SK-N-SH (cell line): ENCODE measurements around the gene P3H3.

ENCODE experiments used
- EZH2phosphoT487 ChIP-seq: fragments of 200-600 bp; sonication (generic); IDR thresholded peaks from 2 replicates; pipeline ENCODE4 v1.6.1; 2017; ENCODE audit warnings: low read depth, mixed run types, mild to moderate bottlenecking, antibody characterized with exemption, moderate library complexity, borderline replicate concordance
- GABPA ChIP-seq: IDR thresholded peaks from 2 replicates; pipeline ENCODE4 v1.4.0; 2012; ENCODE audit warnings: low read depth, mild to moderate bottlenecking
- JUND ChIP-seq: IDR thresholded peaks from 2 replicates; pipeline ENCODE4 v1.4.0; 2012
- POLR2AphosphoS5 ChIP-seq: IDR thresholded peaks from 2 replicates; pipeline ENCODE4 v1.6.1; 2012; ENCODE audit warnings: low read depth, low read length
- RAD21 ChIP-seq: IDR thresholded peaks from 2 replicates; pipeline ENCODE4 v1.6.1; 2012; ENCODE audit warnings: mild to moderate bottlenecking, low read length
- SMC3 ChIP-seq: IDR thresholded peaks from 2 replicates; pipeline ENCODE4 v1.6.1; 2012; ENCODE audit warnings: low read depth, low read length, improper control_type of control experiment
- TCF12 ChIP-seq: IDR thresholded peaks from 2 replicates; pipeline ENCODE4 v1.4.0; 2012
- TF ChIP-seq, protein P1 (sequence below): fragments of 200-600 bp; sonication (generic); IDR thresholded peaks from 2 replicates; pipeline ENCODE4 v1.6.1; 2017; ENCODE audit warnings: antibody characterized with exemption, mild to moderate bottlenecking, moderate library complexity
- TF ChIP-seq, protein P2 (sequence below): IDR thresholded peaks from 2 replicates; pipeline ENCODE4; 2012
- TF ChIP-seq, protein P3 (sequence below): fragments of 150-350 bp; IDR thresholded peaks from 2 replicates; pipeline ENCODE4 v1.6.1; 2017; ENCODE audit warnings: antibody characterized with exemption, low read length, low read depth, borderline replicate concordance

DNA sequence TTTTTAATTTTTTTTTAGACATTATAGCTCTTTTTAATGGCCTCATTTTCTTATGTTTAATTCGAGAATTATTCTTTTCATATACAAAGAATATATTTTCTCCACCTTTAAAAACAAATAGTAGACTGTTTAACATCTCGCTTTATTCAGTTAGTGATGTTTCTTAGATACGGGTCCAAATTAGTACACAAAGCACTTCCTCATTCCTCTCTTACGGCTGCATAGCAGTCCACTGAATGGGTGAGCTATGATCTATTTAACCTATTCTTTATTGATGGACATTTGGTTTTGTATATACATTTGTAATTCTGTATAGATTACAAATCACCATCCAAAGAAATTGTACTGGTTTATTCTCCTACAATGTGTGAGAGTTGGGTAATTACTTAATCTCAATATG is 14.8 kb upstream of the P3H3 start:
- TF ChIP-seq, protein P1, sequence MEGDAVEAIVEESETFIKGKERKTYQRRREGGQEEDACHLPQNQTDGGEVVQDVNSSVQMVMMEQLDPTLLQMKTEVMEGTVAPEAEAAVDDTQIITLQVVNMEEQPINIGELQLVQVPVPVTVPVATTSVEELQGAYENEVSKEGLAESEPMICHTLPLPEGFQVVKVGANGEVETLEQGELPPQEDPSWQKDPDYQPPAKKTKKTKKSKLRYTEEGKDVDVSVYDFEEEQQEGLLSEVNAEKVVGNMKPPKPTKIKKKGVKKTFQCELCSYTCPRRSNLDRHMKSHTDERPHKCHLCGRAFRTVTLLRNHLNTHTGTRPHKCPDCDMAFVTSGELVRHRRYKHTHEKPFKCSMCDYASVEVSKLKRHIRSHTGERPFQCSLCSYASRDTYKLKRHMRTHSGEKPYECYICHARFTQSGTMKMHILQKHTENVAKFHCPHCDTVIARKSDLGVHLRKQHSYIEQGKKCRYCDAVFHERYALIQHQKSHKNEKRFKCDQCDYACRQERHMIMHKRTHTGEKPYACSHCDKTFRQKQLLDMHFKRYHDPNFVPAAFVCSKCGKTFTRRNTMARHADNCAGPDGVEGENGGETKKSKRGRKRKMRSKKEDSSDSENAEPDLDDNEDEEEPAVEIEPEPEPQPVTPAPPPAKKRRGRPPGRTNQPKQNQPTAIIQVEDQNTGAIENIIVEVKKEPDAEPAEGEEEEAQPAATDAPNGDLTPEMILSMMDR: no peak
- TF ChIP-seq RAD21: no peak
- TF ChIP-seq, protein P2, sequence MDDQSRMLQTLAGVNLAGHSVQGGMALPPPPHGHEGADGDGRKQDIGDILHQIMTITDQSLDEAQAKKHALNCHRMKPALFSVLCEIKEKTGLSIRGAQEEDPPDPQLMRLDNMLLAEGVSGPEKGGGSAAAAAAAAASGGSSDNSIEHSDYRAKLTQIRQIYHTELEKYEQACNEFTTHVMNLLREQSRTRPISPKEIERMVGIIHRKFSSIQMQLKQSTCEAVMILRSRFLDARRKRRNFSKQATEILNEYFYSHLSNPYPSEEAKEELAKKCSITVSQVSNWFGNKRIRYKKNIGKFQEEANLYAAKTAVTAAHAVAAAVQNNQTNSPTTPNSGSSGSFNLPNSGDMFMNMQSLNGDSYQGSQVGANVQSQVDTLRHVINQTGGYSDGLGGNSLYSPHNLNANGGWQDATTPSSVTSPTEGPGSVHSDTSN: no peak
- no peak for TF ChIP-seq POLR2AphosphoS5
- TF ChIP-seq SMC3: no peak
- TF ChIP-seq GABPA: no peak
- TF ChIP-seq TCF12: no peak
- TF ChIP-seq, protein P3, sequence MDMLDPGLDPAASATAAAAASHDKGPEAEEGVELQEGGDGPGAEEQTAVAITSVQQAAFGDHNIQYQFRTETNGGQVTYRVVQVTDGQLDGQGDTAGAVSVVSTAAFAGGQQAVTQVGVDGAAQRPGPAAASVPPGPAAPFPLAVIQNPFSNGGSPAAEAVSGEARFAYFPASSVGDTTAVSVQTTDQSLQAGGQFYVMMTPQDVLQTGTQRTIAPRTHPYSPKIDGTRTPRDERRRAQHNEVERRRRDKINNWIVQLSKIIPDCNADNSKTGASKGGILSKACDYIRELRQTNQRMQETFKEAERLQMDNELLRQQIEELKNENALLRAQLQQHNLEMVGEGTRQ: no peak
- TF ChIP-seq JUND: no peak
- no peak for TF ChIP-seq EZH2phosphoT487
